ENCODE measurements around the gene KLHL33.

DNA sequence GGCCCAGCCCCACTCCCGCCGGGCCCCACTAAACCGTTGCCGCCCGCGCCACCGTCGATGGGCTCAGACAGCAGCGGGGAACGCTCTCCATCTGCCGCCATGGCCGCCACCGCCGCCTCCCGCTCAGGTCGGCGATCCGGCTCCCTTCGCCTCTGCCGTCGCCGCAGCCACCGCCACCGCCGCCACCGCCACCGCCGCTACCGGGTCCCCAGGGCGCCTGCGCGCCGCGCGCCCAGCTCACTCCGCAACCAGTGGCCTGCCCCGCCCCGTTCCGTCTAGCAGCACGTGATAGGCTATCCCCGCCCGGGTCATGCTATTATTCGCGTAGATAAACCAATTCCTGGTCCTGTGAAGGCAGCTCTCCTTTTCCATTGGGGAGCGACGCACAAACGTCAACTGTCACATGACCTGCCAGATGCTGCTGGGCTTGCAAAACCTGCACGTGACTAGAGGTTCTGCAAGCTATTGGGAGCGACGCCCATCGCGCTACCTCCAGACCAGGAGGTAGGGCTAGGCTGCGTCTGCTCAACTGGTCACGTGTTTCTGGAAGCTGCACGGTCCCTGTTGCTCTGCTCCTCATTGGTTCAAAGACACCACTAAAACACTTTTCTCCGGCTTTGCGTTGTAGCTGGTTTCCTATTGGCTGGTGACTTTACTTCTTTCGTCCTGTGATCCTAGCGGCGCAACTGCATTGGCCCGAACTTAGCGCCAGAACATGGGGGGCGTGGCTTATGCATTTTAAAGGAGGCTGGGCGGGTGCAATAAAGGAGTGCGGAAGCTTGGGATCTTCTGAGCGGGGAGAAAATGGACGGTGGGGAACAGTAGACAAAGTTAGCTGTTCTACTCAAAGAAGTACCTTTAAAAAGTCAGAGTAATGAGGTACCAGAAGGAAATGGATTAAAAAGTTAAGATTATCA is 25.5 kb upstream of the KLHL33 start, which contains the start of gene PIP4P1:
- TF ChIP-seq SUZ12 (IDR thresholded peaks at IDR 0.05; ENCODE audit: extremely low read depth, insufficient read depth, insufficient read length): no peak
- TF ChIP-seq ZNF274 (IDR thresholded peaks at IDR 0.05; ENCODE audit: low read depth, low read length): no peak
- TF ChIP-seq YY1 (IDR thresholded peaks at IDR 0.05; ENCODE audit: insufficient read depth, insufficient read length): no peak
